Stimulated activated CD4-positive, alpha-beta T cell treated with anti-CD3 and anti-CD28 coated beads, Interleukin-4, amount 100 ng/mL, for 48 hours (primary cell): ENCODE results near the gene ODAM.
A peak's percentile ranks its signal among the peaks of the same experiment; 100 is the strongest.
"Not testable (repeated sequence)": the region's sequence is repeated elsewhere in the genome, so short reads cannot be mapped to it uniquely, and the experiment has no call there.

ENCODE experiments used
- DNase-seq, 2 donors: peaks; one replicate each; pipeline ENCODE4 v3.0.0-alpha.2; 2020; ENCODE audit warnings: low read depth in 2 of 2

The ODAM gene

GRCh38 chr4:70195425-70195824 lies at the start of gene ODAM:
Gene ODAM, plus strand, starts transcription at chr4:70195725. Its CDS starts 819 bp downstream, at chr4:70196544.
- DNase-seq, result no peak

- no peak for DNase-seq
Observed at GRCh38 chr4:70151271-70151670, 44.3 kb upstream of the ODAM start.

- no peak for DNase-seq
Observed at GRCh38 chr4:70152088-70152487, 43.4 kb upstream of the ODAM start.

GRCh38 chr4:70153937-70154336 lies 41.6 kb upstream of the ODAM start, which contains the start of gene PRR27:
Gene PRR27, plus strand, starts transcription at chr4:70154237. Its CDS starts 139 bp downstream, at chr4:70154376.
- DNase-seq, result no peak

- DNase-seq, result no peak
Observed at GRCh38 chr4:70158576-70158975, 36.9 kb upstream of the ODAM start.

- no peak for DNase-seq
Observed at GRCh38 chr4:70177090-70177489, 18.4 kb upstream of the ODAM start.

- no peak for DNase-seq
Observed at GRCh38 chr4:70178075-70178660, 17.4 kb upstream of the ODAM start.

GRCh38 chr4:70179811-70180210 lies 15.7 kb upstream of the ODAM start:
- DNase-seq, result no peak

- DNase-seq, result no peak
Observed at GRCh38 chr4:70181864-70182263, 13.7 kb upstream of the ODAM start.

- DNase-seq, result no peak
Observed at GRCh38 chr4:70182517-70183167, 12.9 kb upstream of the ODAM start.

- peak; percentile 1 to 2 for DNase-seq
Observed at GRCh38 chr4:70183168-70183939, 12.2 kb upstream of the ODAM start.

GRCh38 chr4:70183940-70184246 lies 11.6 kb upstream of the ODAM start:
- DNase-seq, result no peak

- DNase-seq, result no peak
Observed at GRCh38 chr4:70187216-70187615, 8.3 kb upstream of the ODAM start.

- no peak for DNase-seq
Observed at GRCh38 chr4:70190579-70190978, 4.9 kb upstream of the ODAM start.

GRCh38 chr4:70191647-70192046 lies 3.9 kb upstream of the ODAM start:
- no peak for DNase-seq

- DNase-seq, result no peak
Observed at GRCh38 chr4:70192895-70193294, 2.6 kb upstream of the ODAM start.

- DNase-seq, result no peak
Observed at GRCh38 chr4:70196857-70197256, 1.3 kb downstream of the ODAM start.

- DNase-seq, result no peak
Observed at GRCh38 chr4:70197842-70198241, 2.3 kb downstream of the ODAM start.

- DNase-seq, result no peak
Observed at GRCh38 chr4:70203601-70204000, 8.1 kb downstream of the ODAM start.

GRCh38 chr4:70212752-70213151 lies 17.2 kb downstream of the ODAM start:
- DNase-seq, result not testable (repeated sequence)

- DNase-seq, result not testable (repeated sequence)
Observed at GRCh38 chr4:70216109-70216508, 20.6 kb downstream of the ODAM start.

GRCh38 chr4:70216550-70216949 lies 21.0 kb downstream of the ODAM start:
- not testable (repeated sequence) for DNase-seq

- not testable (repeated sequence) for DNase-seq
Observed at GRCh38 chr4:70221389-70221788, 25.9 kb downstream of the ODAM start.
